Panc1 (cell line): ENCODE measurements around the gene IFNG-AS1. TPM values are rescaled to one million over a fixed set of nuclear protein-coding genes. Genes with fewer than 3 reads are reported as not detected.

ENCODE experiments used
- ATAC-seq: fragments of 200-7000 bp; cut with Tn5 transposase; 2 replicates; pipeline ENCODE4 v1.9.1; 2020; ENCODE audit warnings: mild to moderate bottlenecking, moderate library complexity
- BruUV-seq: library from RNA; stranded (reverse); fragments of 400-500 nt; replicated peaks from 2 replicates; lab custom pipeline; 2021; lab: Mats Ljungman, UMichigan
- CTCF ChIA-PET: fragments of 300-600 bp; sonication (Branson Sonifier 250); formaldehyde crosslinking; loops from one replicate; lab custom pipeline; 2022; ENCODE audit warnings: antibody characterized with exemption; lab: Charles Lee
- POLR2A ChIA-PET: fragments of 300-600 bp; sonication (Branson Sonifier 250); formaldehyde crosslinking; loops from one replicate; lab custom pipeline; 2022; ENCODE audit warnings: antibody characterized with exemption; lab: Charles Lee
- DNase-seq: peaks from one replicate; pipeline ENCODE4 v3.0.0-alpha.2; 2010; ENCODE audit warnings: low read depth, low spot score
- H3K27ac ChIP-seq: 2 replicates; pipeline ENCODE4 v1.5.1; 2011; ENCODE audit warnings: mild to moderate bottlenecking, low read length, inconsistent platforms
- H3K27me3 ChIP-seq: fragments of 200-500 bp; sonication (Bioruptor generic); 2 replicates; pipeline ENCODE4 v1.6.0; 2014; ENCODE audit warnings: low read length, inconsistent platforms; ENCODE audit not compliant: control insufficient read depth, insufficient read depth
- H3K36me3 ChIP-seq: fragments of 200-500 bp; sonication (Bioruptor generic); 2 replicates; pipeline ENCODE4 v1.5.1; 2014; ENCODE audit warnings: inconsistent platforms, mild to moderate bottlenecking, low read length, moderate library complexity; ENCODE audit not compliant: control insufficient read depth, insufficient read depth
- H3K4me1 ChIP-seq: 2 replicates; pipeline ENCODE4 v1.5.1; 2011; ENCODE audit warnings: inconsistent platforms, mild to moderate bottlenecking, low read length, moderate library complexity; ENCODE audit not compliant: control insufficient read depth, insufficient read depth
- H3K4me3 ChIP-seq, 2 experiments: 2 replicates each; pipeline ENCODE4 v1.5.1; 2011 to 2012; ENCODE audit warnings: low read depth in 2 of 2, low read length in 2 of 2, mild to moderate bottlenecking in 2 of 2, inconsistent platforms in 1 of 2, moderate library complexity in 1 of 2
- H3K9me3 ChIP-seq: fragments of 200-500 bp; sonication (Bioruptor generic); 2 replicates; pipeline ENCODE4 v1.5.1; 2014; ENCODE audit warnings: low read depth, mild to moderate bottlenecking, inconsistent platforms, low read length, moderate library complexity; ENCODE audit not compliant: control insufficient read depth, insufficient read depth
- POLR2AphosphoS5 ChIP-seq: IDR thresholded peaks from 2 replicates; pipeline ENCODE4 v1.6.1; 2012; ENCODE audit warnings: mild to moderate bottlenecking, low read depth, low read length, moderate library complexity
- REST ChIP-seq, 2 experiments: IDR thresholded peaks; 2 replicates each; pipeline ENCODE4 v1.6.1; 2011 to 2012; ENCODE audit warnings: low read depth in 2 of 2, control low read depth in 1 of 2, low read length in 1 of 2, mild to moderate bottlenecking in 1 of 2, moderate library complexity in 1 of 2; ENCODE audit not compliant: insufficient read depth in 1 of 2
- SIN3A ChIP-seq: IDR thresholded peaks from 2 replicates; pipeline ENCODE4 v1.6.1; 2012; ENCODE audit warnings: low read depth, mild to moderate bottlenecking, low read length, moderate library complexity, borderline replicate concordance; ENCODE audit not compliant: insufficient read depth
- TCF7L2 ChIP-seq: IDR thresholded peaks from 2 replicates; pipeline ENCODE4 v1.6.1; 2011; ENCODE audit warnings: mild to moderate bottlenecking, low read depth, low read length, inconsistent platforms
- in situ Hi-C: cut with HindIII; loops from 2 replicates; pipeline ENCODE4 v1.10.0; 2016; ENCODE audit warnings: low sequenced_read_pairs, low pct_unique_long_range_greater_than_20kb
- intact Hi-C: fragments of 100-400 bp; cut with micrococcal nuclease; formaldehyde crosslinking; loops from one replicate; pipeline ENCODE4 v1.10.0; 2022; ENCODE audit not compliant: unreplicated experiment
- total RNA-seq: library from RNA; stranded (reverse); gene quantifications from one replicate; pipeline ENCODE4 v1.2.1, GENCODE V29; 2021; ENCODE audit not compliant: unreplicated experiment
- TF ChIP-seq, protein P1 (sequence below): fragments of 450-650 bp; IDR thresholded peaks from 2 replicates; pipeline ENCODE4 v1.5.1; 2017; ENCODE audit warnings: mild to moderate bottlenecking

IFNG-AS1 gene
- total RNA-seq, 1 experiment from 2014 or later: not detected

- CTCF ChIA-PET: no interaction called here
Observed at GRCh38 chr12:68003777-68004176, 14.5 kb downstream of the IFNG-AS1 start.

GRCh38 chr12:68007033-68007432, 17.8 kb downstream of the IFNG-AS1 start:
- BruUV-seq: no TSS peak
- TF ChIP-seq REST (IDR thresholded peaks at IDR 0.05; ENCODE audit: insufficient read depth in 1 of 2, low read depth in 2 of 2, low read length in 1 of 2) (no peak), SIN3A (no peak), TCF7L2 (no peak), POLR2AphosphoS5 (no peak)
- TF ChIP-seq, protein P1, sequence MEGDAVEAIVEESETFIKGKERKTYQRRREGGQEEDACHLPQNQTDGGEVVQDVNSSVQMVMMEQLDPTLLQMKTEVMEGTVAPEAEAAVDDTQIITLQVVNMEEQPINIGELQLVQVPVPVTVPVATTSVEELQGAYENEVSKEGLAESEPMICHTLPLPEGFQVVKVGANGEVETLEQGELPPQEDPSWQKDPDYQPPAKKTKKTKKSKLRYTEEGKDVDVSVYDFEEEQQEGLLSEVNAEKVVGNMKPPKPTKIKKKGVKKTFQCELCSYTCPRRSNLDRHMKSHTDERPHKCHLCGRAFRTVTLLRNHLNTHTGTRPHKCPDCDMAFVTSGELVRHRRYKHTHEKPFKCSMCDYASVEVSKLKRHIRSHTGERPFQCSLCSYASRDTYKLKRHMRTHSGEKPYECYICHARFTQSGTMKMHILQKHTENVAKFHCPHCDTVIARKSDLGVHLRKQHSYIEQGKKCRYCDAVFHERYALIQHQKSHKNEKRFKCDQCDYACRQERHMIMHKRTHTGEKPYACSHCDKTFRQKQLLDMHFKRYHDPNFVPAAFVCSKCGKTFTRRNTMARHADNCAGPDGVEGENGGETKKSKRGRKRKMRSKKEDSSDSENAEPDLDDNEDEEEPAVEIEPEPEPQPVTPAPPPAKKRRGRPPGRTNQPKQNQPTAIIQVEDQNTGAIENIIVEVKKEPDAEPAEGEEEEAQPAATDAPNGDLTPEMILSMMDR: no peak
- Histone ChIP-seq H3K4me1 (no peaks in the 10 kb centered on the region), H3K9me3 (no peaks in the 10 kb centered on the region), H3K36me3 (no peaks in the 10 kb centered on the region), H3K27me3 (no peaks in the 10 kb centered on the region), H3K27ac (no peak overlapping the region), H3K4me3 (no peak overlapping the region)
- CTCF ChIA-PET: no interaction called here
- no peak for ATAC-seq
- POLR2A ChIA-PET: no interaction called here
- intact Hi-C loops (no loop called here), in situ Hi-C loops (no loop called here)
- no peak for DNase-seq

More at GRCh38 chr12:68003777-68004176, 14.5 kb downstream of the IFNG-AS1 start:
- Histone ChIP-seq H3K36me3 (no peaks in the 10 kb centered on the region), H3K27ac (no peak overlapping the region), H3K4me1 (no peaks in the 10 kb centered on the region), H3K9me3 (no peaks in the 10 kb centered on the region), H3K4me3 (no peak overlapping the region), H3K27me3 (no peaks in the 10 kb centered on the region)
- no peak for DNase-seq
- no peak for ATAC-seq
- in situ Hi-C loops: no loop called here
- POLR2A ChIA-PET: no interaction called here
- intact Hi-C loops: no loop called here
- TF ChIP-seq SIN3A (no peak), TCF7L2 (no peak), REST (IDR thresholded peaks at IDR 0.05; ENCODE audit: insufficient read depth in 1 of 2, low read depth in 2 of 2, low read length in 1 of 2) (no peak), POLR2AphosphoS5 (no peak)
- TF ChIP-seq, protein P1: no peak
- no TSS peak for BruUV-seq
